HG03432 (cell line): Measurements from ENCODE around the gene KCNN3.
A peak's percentile ranks its signal among the peaks of the same experiment; 100 is the strongest.

Source experiments
- ATAC-seq: cut with Tn5 transposase; IDR thresholded peaks from one replicate; pipeline ENCODE4 v1.9.1; 2021; ENCODE audit warnings: mild to moderate bottlenecking, moderate library complexity; ENCODE audit not compliant: unreplicated experiment

Gene KCNN3

DNA sequence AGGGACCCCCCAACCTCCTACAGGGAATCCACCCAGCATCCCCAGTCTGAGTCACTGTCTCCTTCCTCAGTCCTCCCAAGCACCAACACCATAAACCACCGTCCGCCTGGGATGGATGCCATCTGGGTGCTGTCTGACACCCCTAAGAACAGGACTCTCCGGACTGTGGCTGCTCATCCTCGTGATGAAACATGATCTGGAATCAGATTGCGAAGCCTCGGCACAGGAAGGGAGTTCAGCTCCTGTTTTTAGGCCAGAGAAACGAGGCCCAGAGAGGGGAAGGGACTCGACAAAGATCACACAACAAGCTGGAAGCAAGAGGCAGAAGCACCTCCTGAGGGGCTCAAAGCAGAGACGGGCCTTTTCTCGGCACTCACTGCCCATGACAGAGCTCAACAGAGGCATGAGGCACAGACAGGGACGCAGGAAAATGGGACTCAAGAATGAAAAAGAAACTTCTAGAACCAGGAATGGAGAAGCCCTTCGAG lies 8.4 kb downstream of the KCNN3 start:
- ATAC-seq, result no peak

DNA sequence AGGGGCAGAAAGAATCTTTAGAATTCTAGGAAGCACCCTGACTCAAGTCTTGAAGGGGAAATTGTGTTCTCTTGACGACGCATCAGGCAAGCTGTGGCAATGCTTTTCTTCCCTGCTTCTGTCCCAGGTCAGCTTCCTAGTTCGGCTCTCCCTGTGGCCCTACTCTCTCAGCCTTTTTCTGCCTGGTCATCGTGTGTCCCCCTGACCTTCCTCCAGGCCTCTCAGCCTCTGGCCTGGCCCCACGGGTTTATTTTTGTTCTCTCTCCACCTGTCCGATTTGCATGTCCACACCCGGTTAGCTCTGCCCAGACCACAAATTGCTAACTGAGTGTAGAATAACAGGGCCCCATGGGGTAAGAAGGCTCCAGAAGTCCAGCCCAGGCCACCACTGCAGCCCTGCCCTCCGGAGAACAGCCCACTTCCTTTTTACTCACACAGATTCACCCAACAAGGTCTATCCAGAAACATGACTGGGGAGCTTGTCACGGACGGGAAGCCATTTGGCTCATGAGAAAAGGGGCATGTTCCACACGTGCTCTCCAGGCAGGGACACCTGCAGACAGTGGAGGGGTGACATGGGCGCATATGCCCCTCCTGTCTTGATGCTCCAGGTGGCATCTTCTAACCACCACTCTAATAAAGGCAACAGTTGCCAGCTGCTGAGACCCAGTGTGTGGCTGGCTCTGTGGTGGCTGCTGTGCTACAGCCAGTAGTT lies 9.8 kb downstream of the KCNN3 start:
- ATAC-seq, result peak; percentile 62

DNA sequence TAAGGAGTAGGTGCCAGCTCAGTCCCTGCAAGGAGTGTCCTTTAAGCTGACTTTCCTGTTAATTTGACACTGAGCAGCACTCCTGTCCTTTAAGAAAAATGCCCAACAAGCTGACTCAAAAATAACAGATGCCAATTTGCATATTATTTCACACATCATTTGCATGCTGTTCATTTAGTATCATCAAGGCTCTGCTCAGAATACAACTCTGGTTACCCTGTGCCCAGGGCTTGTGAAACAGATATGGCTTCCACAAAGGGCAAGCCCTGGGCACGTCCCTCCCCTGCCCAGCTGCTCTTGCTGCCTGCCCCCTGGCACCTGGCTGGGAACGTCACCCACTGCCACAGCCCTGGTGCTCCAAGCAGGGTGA lies 10.3 kb downstream of the KCNN3 start:
- ATAC-seq, result peak; percentile 40

DNA sequence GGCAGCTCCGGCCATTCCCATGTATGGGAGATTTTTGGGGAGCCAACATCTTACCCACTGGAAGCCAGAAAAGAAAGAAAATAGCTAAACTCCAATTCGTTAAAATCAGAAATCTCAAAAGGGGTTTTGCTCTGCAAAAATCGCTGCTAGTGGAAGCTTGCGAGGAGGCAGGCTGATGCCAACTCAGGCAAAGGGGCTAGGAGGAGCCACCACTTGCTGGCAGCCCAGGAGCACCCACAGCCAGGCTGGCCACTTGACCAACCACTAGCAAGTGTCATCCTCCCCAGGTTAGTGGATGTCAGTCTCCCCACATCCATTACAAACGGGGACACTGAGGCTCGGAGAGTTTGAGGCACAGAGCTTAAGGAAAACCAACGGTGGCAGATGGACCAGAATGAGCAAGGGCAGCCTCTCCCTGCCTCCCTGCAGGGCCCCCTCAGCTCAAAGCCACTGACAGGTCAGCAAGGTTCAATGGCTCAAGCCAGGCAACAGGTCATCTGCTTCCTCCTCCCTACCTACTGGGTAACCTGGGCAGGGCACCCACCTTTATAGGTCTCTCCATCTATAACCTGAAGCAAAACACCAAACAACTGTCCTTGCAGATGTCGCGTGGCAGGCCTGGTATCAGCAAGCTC lies 10.8 kb downstream of the KCNN3 start:
- no peak for ATAC-seq

DNA sequence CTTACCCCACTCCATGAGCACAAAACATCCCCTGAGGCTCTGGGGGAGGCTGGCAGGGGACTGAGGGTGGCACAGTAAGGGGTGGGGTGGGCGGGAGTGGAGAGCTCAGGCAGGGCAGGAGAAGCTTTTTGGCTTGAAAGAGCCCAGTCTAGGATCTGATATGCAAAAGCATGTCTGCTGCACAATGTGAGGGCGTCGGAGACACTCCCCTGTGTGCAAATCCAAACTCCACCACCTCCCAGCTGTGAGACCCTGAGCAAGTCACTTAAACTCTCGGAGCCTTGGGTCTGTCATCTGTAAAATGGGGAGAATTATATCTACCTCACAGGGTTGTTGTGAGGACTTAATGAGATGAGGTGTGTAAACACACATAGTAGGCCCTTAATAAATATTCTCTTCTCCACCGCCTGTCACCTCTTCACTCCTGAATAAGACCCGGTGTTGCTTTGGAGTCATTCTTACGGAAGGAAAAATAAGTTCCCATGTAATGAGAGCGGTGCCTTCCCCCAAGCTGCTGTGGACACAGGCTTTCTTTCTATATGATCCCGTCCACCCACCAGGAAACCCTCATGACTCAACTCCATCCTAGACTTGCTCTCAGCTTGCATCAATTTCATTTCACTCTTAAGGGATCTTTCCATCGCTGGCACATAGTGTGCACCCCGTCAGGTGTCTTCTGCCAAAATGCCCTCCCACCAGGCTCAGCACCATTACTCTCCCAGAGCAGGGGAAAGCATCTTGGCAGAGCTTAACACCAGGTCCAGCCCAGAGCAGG lies 12.5 kb downstream of the KCNN3 start:
- no peak for ATAC-seq

DNA sequence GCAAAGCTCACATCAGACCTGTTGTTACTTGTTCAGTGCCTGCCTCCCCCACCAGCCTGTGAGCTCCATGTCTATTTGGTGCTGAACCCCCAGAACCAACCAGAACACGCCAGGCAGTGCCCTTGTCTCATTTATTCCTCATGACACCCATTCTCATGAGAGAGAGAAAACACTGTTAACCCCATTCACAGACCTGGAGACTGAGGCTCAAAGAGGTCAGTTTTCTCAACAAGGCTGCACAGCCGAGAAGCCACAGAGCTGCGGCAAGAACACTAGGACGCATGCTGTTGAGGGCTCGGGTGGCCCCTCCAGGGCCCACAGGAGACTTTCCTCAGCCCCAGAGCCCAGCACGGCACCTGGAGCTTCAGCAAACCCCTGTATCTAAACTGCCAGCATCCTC lies 13.1 kb downstream of the KCNN3 start:
- ATAC-seq, result no peak

DNA sequence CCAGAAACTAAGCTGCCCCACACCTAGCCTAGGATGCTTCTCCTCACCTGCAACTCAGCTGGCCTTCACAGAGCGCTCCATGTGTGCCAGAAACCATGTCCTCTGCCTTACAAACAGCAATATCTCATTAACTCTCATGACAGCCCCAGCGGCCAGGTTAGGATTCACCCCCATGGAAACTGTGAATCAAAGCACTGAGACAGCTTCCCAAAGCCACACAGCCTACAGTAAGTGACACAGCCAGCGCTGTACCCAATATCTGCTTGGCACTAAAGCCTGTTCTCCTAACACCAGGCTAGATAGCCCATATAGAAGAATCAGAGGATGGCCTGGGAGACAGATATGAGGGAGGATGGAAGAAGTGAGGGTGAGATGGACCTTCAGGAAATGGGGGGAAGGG lies 13.5 kb downstream of the KCNN3 start:
- no peak for ATAC-seq

DNA sequence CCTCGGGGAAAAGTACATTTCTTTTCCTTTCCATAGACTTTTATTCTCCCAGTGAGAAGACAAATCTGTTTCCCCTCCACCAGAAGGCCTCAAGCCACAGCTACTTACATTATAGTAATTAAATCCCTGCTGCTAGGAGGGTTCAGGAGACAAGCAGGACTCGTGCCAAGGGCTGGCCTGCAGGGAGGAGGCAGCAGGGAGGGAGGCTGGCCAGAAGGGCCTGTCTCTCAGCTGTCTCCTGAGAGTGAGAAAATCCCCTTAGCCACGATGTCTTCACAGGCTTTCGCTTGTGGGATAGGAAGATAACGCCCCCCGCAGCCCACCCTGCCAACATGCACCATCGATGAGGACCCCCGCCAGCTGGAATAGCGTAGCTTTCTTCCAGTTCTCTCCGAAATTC lies 14.0 kb downstream of the KCNN3 start:
- no peak for ATAC-seq

DNA sequence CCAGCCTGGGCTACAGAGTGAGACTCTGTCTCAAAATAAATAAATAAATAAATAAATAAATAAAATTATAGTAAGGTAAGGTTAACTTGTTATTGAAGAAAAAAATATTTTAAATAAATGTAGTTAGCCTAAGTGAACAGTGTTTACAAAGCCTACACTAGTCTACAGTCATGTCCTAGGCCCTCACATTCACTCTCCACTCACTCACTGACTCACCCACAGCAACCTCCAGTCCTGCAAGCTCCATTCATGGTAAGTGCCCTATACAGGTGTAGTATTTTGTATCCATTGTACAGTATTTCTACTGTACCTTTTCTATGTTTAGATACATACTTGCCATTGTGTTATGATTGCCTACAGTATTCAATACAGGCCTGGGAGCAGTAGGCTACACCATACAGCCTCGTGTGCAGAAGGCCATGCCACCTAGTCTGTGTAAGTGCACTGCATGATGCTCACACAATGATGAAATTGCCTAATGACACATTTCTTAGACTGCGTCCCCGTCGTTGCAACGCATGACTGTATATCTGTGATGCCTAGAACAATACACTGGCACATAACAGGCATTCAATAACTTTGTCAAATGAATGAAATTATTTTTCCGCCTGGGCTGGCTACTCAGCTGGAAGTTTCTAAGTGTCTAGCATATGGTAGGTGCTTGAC lies 14.8 kb downstream of the KCNN3 start:
- no peak for ATAC-seq

DNA sequence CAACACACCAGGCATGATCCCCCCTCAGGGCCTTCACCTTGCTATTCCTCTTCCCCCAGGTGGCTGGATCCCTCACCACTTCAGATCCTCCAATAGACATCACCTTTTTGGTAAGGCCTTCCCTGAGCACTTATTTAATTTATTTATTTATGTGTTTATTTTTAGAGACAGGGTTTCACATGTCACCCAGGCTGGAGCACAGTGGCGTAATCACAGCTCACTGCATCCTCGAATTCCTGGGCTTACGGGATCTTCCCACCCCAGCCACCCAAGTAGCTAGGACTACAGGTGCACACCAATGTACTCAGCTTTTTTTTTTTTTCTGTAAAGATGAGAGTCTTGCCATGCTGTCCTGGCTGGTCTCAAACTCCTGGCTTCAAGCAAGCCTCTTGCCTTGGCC lies 17.2 kb downstream of the KCNN3 start:
- no peak for ATAC-seq

DNA sequence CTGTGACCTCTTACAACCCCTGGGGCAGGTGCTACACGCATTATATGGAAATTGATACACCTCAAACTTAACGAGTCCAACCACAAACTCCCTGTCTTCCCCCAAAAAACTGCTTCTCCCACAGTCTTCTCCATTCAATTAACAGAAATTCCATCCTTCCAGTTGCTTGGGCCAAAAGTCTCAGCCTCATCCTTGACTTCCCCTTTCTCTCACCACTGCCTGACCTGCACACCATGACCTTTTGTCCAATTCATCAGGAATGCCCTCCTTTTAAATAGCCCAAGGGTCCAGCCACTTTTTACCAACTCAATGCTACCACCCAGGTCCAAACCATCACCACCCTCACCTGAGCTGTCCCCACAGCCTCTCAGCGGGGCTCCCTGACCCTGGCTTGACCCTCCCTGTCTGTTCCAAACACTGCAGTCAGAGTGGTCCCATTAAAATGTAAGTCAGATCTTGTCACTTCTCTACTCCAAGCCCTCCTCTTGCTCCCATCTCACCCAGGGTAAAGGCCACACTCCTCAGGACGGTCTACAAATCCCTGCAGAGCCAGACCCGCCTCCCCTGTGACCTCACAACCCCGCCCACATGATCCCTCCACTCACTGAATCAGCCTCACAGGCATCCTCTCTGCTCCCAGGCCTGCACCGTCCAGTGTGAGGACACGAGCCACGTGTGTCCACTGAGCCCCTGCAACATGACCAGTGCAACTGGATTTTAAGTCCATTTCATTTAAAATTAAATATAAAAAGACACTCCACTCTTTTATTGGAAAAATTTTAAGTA lies 18.5 kb downstream of the KCNN3 start:
- no peak for ATAC-seq

DNA sequence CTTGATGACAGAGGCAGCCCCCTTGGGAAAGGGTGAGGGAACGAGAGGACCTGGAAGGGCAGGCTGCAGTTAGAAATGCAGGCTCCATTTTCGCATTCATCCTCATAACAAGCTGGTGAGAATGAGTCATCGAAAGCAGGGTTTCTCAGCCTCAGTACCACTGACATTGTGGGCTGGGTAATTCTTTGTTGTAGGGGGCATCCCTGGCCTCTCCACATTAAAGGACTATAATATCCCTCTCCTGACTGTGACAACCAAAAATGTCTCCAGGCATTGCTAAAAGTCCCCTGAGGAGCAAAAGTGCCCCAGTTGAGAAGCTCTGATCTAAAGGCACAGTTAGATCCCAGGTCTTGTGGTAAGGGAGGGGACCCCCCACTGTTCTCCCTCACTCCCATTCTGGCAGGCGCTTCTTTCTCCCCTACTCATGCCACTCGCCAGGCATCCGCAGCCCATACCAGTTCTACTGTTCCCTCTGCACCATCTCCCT lies 20.4 kb downstream of the KCNN3 start:
- peak; percentile 79 for ATAC-seq

DNA sequence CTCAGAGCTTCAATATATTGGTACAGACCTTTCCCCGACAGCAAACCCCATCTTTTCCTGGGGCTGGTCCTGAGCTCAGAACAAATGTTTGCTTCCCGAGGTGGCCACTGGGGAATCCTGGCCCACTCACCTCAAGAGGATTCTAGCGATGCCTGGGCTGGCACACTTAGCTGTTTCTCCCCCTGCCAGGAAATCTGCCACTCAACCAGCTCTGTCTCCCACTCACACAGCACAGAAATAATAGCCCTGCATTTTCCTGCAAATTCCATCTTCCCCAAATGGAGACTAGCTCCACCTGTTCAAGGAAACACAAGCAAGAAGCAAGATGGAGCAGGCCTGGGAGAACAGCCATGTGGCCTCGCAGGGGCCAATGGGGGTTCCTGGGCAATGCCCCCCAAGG lies 21.1 kb downstream of the KCNN3 start:
- no peak for ATAC-seq

DNA sequence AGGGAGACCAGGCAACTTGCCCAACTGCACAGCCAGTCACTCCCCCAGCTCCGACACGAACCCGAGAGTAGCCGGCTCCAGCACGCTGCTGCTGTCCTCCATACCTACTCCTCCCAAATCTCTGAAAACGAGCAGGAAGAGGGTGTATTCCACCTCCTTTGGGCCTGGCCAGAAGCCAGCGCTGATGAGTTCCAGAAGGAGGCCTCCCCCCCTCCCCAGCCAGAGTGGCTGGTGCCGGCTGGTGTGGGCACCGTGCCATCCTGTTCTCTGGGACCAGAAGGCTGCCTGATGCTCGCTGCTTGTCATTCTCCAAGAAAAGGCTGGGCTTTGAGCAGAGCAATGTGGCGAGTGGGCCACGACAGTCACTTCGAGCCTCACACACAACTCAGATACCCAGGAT lies 22.2 kb downstream of the KCNN3 start:
- no peak for ATAC-seq

DNA sequence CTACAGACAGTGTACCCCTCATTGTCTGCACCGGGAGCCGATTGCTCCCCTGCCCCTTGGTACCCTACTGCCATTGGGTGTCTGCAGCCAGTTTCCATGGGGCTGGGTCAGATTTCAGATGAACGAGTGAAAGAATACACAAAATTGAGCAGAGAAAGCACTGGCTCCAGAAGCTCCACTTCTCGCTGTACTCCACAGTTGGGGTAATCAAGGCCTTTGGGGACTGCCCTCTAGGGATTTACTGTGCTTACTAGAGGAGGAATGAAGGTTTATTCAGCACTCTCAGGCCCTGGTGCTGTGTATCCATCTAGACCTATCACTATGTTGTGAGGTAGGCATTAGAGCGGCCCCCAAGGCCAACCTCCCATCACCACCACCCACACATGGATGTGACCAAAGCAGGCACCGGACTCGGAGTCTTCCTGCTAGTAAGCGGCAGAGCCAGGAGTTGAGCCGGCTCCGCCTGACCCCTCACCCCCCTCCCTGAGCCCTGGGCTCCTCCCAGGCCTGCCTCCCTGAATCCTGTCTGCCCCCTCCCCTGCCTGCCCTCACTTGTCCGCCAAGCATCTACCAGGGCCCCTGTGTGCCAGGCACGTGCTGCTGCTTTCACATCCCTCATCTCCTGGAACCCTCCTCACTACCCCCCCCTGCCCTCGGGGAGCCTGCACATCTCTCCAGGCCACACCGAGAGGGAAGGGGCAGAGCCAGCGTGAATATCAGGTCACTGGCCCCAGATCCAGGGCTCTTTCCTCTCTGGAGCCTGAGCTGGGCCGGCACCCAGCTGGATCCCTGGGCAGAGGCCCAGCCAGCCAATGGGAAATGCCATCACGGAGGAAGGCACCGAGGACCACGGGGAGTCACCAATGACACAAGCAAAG lies 23.3 kb downstream of the KCNN3 start:
- ATAC-seq, result no peak

DNA sequence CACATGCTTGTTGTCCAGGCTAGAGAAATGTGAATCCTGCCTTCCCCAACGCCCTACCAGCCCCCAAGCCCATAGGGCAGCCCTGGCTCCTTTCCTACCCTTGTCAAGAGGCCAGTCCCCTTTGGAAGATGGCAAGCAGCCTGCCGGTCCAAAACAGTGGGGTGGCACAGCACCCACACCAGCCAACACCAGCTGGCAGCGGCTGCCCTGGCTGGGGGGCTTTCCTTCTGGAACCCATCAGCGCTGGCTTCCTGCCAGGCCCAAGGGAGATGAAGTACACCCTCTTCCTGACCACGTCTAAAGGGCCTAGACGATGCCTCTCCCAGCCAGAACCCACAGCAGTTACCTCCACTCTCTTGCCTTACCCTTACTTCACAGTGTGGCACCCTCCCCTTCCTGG lies 24.2 kb downstream of the KCNN3 start:
- no peak for ATAC-seq

DNA sequence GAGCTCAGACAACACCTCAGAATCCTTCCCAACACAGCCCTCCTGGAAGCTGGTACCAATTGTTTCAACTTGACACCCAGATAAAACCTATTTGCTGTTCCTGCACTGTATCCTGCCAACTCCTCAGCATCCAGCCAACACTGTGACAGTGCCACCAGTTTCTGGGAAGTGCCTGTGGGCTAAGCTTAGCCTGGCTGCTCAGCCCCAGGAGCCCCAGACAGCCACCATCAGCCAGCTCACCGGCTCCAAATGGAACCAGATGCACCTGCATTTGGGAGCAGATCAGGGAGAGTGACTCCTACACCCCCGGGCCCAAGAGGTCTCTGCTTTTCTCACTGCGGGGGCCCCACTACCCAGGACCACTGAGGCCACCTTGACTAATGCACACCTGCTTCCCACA lies 24.9 kb downstream of the KCNN3 start:
- no peak for ATAC-seq

DNA sequence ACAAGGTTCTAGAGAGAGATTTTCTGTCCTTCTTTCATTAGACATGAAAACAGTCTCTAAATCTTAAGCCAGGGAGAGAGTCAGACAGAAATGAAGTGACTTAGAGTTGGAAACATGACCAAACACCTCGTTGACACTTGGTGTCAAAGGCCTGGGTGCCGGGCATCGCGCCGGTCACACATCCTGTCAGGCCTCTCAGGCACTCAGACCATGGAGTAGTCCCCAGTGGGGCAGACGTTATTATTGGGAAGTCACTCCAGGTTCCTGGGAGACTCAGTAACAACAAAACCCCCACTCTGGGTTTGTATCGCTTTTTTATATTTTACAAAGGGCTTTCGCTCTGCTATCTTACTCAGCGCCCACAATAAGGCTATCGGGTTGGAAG lies 25.8 kb downstream of the KCNN3 start:
- ATAC-seq, result no peak

DNA sequence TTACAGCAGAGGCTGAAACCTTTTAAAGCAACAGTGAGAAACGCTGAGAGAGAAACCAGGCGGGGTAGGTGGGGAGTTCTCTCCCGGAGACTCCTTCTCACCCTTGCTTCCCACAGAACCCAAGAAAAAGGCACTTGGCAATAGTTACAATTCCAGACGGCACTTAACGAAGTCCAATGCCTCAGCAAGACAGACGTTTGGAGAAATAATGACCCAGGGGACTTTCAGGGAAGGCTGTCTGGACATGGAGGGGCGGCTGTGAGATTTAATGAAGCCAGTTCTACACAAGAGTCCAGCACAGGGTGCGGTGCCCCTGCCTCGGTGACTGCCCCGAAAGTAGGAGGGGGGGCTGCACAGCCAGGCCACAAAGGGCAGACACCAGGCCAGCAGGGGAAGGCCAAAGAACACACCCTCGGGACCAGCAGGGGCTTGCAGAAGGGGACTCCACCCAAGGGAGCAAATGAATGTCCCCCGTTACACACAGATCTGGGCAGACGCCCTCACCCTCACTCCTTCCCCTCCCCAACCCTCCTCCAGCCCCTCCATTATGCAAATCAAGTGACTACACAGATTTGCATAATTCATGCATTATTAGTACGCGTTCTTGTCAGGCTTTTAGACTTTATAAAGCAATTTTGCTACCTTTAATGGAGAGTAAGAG lies 26.3 kb downstream of the KCNN3 start:
- ATAC-seq, result no peak
